Astrocyte of the cerebellum (primary cell): ENCODE measurements around the gene AMPH.
A peak's percentile ranks its signal among the peaks of the same experiment; 100 is the strongest.

ENCODE experiments used
- DNase-seq: peaks from one replicate; pipeline ENCODE4 v3.0.0-alpha.2; 2011; ENCODE audit warnings: low read depth
- H3K4me3 ChIP-seq: 2 replicates; pipeline ENCODE4 v1.5.1; 2011; ENCODE audit warnings: mild to moderate bottlenecking, low read depth, low read length, moderate library complexity
- CTCF ChIP-seq: IDR thresholded peaks from 2 replicates; pipeline ENCODE4 v1.5.1; 2012; ENCODE audit warnings: low read length, low read depth, moderate library complexity, mild to moderate bottlenecking; ENCODE audit errors: missing control alignments
- in situ Hi-C: cut with HindIII; loops from 2 replicates; pipeline ENCODE4 v1.10.0; 2017; ENCODE audit warnings: low sequenced_read_pairs

AMPH gene

DNA sequence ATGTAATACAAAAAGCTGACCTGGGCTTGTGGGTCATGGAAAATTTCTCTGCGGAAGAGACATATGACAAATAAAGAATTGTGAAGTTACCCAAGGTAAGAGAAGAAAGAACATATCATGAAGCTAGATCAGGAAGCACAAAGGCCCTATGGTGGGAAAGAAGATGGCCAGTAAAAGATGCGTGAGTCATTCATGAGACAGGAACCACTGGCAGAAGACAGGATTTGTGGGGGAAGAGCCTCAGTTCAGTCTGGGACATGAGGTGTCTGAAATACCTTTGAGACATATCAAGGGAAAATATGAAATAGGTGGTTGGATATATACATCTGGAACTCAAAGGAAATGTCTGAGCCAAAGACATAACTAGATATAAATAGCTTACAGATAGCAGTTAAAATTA lies 27.7 kb upstream of the AMPH start:
- in situ Hi-C loops = no loop called here
- no peak for TF ChIP-seq CTCF
- DNase-seq = no peak
- no peak overlapping the region for H3K4me3 ChIP-seq

DNA sequence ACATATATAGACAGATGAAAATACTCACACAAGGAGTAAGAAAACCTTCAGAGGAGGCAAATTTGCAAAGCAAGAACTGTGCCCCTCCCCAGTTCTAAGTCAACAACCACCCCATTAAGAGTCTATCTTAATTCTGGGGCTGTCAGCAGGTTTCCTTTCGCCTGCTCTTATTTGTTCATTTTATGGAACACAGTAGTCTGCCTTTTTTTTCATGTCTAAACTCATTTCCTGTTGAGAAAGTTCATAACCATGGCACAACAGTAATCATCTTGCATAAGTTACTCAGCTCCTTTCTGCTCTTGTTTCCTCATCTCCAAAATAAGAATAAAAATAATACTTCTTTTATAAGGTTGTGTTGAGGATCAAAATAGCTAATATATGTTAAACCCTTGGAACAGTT lies 25.8 kb upstream of the AMPH start:
- TF ChIP-seq CTCF = no peak
- DNase-seq = no peak
- H3K4me3 ChIP-seq = no peak overlapping the region
- in situ Hi-C loops = no loop called here

- in situ Hi-C loops = no loop called here
These were observed 24.9 kb upstream of the AMPH start for GRCh38 chr7:38655833-38656774.

GRCh38 chr7:38637957-38638356 lies 6.8 kb upstream of the AMPH start:
- no peak for DNase-seq
- H3K4me3 ChIP-seq = no peak overlapping the region
- no peak for TF ChIP-seq CTCF
- in situ Hi-C loops = no loop called here

More at GRCh38 chr7:38655833-38656774, 24.9 kb upstream of the AMPH start:
- TF ChIP-seq CTCF = no peak
- H3K4me3 ChIP-seq = no peak overlapping the region
- no peak for DNase-seq

GRCh38 chr7:38632411-38632810 lies 1.2 kb upstream of the AMPH start:
- no peak for TF ChIP-seq CTCF
- no peak for DNase-seq
- in situ Hi-C loops = no loop called here
- H3K4me3 ChIP-seq = no peak overlapping the region

GRCh38 chr7:38629651-38630510 lies 1.3 kb downstream of the AMPH start:
- in situ Hi-C loops = no loop called here
- TF ChIP-seq CTCF = no peak
- peak; percentile 9 for DNase-seq
- peak overlapping the region; percentile 62 for H3K4me3 ChIP-seq
